Activated T-helper 2 cell treated with anti-CD3 and anti-CD28 coated beads, Interferon-gamma antibody, Interleukin-2, Interleukin-4, amounts not matched to agents 10 μg/mL and 5 μg/mL and 100 μg/mL, durations not matched to agents 14 hours and 24 hours and 36 hours (primary cell): ENCODE measurements around the gene KLHL40. TPM values are rescaled to one million over a fixed set of nuclear protein-coding genes. Genes with fewer than 3 reads are reported as not detected.

Experiments
- DNase-seq: peaks from one replicate; pipeline ENCODE4 v3.0.0; 2021; ENCODE audit warnings: low spot score
- H3K27ac Mint-ChIP-seq: one replicate; pipeline ENCODE4 v1.8.0; 2021; ENCODE audit warnings: mixed read lengths
- H3K27me3 Mint-ChIP-seq: one replicate; pipeline ENCODE4 v1.8.0; 2021; ENCODE audit warnings: low read depth, mixed read lengths
- H3K36me3 Mint-ChIP-seq: one replicate; pipeline ENCODE4 v1.8.0; 2021; ENCODE audit warnings: low read depth, mixed read lengths
- H3K4me1 Mint-ChIP-seq: one replicate; pipeline ENCODE4 v1.8.0; 2021; ENCODE audit warnings: low read depth, mixed read lengths
- H3K4me3 Mint-ChIP-seq: one replicate; pipeline ENCODE4 v1.8.0; 2021; ENCODE audit warnings: low read depth, mild to moderate bottlenecking, moderate library complexity, mixed read lengths
- H3K9me3 Mint-ChIP-seq: one replicate; pipeline ENCODE4 v1.8.0; 2021; ENCODE audit warnings: mixed read lengths
- intact Hi-C: fragments of 100-400 bp; cut with micrococcal nuclease; formaldehyde crosslinking; loops from one replicate; pipeline ENCODE4 v1.15.1; 2023
- total RNA-seq: library from RNA; stranded (reverse); gene quantifications from 2 replicates; pipeline ENCODE4 v1.2.3, GENCODE V29; 2022

The KLHL40 gene
- not detected in 2 replicates for total RNA-seq

DNA sequence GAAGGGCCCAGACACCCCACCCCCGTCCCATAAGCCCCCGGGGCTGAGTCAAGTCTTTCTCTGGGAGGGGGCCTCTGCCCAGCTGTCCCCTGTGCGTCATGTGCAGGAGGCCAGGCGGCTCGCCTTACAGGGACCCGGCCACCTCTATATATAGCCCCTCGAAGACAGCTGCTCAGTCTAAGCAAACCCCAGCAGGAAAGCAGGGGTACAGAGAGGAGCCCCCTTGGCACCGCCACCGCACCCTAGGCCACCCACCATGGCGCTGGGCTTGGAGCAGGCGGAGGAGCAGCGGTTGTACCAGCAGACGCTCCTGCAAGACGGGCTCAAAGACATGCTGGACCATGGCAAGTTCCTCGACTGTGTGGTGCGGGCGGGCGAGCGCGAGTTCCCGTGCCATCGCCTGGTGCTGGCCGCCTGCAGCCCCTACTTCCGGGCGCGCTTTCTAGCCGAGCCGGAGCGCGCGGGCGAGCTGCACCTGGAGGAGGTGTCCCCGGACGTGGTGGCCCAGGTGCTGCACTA lies at the start of gene KLHL40:
KLHL40 (plus strand) TSS at position 175 of the 519 bp plus-strand sequence; CDS start at position 257, 82 bp downstream.
- Mint-ChIP-seq H3K9me3 (no peaks in the 10 kb centered on the region), H3K4me3 (no peak within 1 kb of the TSS), H3K36me3 (no peaks in the 10 kb centered on the region), H3K27ac (no peak within 1 kb of the TSS), H3K27me3 (peaks cover 17% of the 10 kb centered on the region), H3K4me1 (peaks cover 9% of the 10 kb centered on the region)
- intact Hi-C loops: loop anchor here (2.0 kb wide), 1 partner anchor 47 kb away; no protein-coding TSS in a partner anchor
- DNase-seq: no peak

DNA sequence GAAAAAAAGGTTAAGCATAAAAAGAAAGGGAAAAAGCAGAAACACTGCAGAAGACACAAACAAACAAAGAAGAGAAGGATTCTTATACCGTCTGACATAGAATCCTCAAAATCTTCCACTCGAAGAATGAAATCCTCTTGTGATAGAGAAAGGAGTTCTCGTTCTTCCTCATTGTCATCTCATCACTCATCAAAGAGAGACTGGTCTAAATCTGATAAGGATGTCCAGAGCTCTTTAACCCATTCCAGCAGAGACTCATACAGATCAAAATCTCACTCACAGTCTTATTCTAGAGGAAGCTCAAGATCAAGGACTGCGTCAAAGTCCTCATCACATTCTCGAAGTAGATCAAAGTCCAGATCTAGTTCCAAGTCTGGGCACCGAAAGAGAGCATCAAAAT lies 48.3 kb upstream of the KLHL40 start:
- no peak for DNase-seq
- no peak overlapping the region for H3K4me3 Mint-ChIP-seq
- no peaks in the 10 kb centered on the region for H3K27me3 Mint-ChIP-seq
- H3K27ac Mint-ChIP-seq: no peak overlapping the region
- intact Hi-C loops: loop anchor here (5.0 kb wide), 1 partner anchor 135 kb away; the partner anchor contains the start of gene VIPR1
- no peaks in the 10 kb centered on the region for H3K9me3 Mint-ChIP-seq
- H3K4me1 Mint-ChIP-seq: peaks cover 16% of the 10 kb centered on the region
- peaks cover 42% of the 10 kb centered on the region for H3K36me3 Mint-ChIP-seq

- Mint-ChIP-seq H3K9me3 (no peaks in the 10 kb centered on the region), H3K27ac (no peak overlapping the region), H3K27me3 (no peaks in the 10 kb centered on the region), H3K36me3 (peaks cover 47% of the 10 kb centered on the region), H3K4me1 (peaks cover 14% of the 10 kb centered on the region), H3K4me3 (no peak overlapping the region)
- intact Hi-C loops: loop anchor here (1.0 to 5.0 kb wide), 6 partner anchors 38 to 243 kb away; partner anchors contain the start of genes CCDC13, KLHL40, NKTR and VIPR1
- DNase-seq: peak; percentile 50
Observed at GRCh38 chr3:42638339-42638842, 46.9 kb upstream of the KLHL40 start.

DNA sequence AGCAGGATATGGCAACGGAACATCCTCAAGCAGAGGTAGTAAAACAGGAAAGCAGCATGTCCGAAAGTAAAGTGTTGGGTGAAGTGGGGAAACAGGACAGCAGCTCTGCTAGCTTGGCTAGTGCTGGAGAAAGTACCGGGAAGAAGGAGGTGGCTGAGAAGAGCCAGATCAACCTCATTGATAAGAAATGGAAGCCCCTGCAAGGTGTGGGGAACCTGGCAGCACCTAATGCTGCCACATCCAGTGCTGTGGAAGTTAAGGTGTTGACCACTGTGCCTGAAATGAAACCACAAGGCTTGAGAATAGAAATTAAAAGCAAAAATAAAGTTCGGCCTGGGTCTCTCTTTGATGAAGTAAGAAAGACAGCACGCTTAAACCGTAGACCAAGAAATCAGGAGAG lies 46.1 kb upstream of the KLHL40 start:
- DNase-seq: no peak
- H3K36me3 Mint-ChIP-seq: peaks cover 45% of the 10 kb centered on the region
- no peaks in the 10 kb centered on the region for H3K27me3 Mint-ChIP-seq
- peaks cover 10% of the 10 kb centered on the region for H3K4me1 Mint-ChIP-seq
- intact Hi-C loops: loop anchor here (2.0 to 5.0 kb wide), 3 partner anchors 46 to 137 kb away; partner anchors contain the start of genes CCDC13, KLHL40 and VIPR1
- H3K9me3 Mint-ChIP-seq: no peaks in the 10 kb centered on the region
- H3K27ac Mint-ChIP-seq: no peak overlapping the region
- H3K4me3 Mint-ChIP-seq: no peak overlapping the region

DNA sequence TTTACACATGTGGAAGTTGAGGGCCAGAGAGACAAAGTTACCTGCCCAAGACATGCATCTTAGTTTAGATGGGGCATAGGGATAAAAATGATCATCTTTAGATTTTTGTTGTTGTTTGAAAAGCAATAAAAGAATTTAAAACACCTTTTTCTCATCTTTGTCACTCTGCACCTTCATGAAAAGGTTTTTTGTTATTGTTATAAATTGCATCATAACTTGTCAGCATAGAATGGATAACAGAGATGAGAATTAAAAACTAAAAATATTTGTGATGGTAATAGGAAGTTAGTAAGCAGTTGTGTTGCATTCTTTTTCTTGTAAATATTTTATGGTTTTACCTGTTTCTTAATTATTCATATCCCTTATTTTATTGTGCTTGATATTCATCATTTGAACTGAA lies 45.2 kb upstream of the KLHL40 start:
- peaks cover 7% of the 10 kb centered on the region for H3K4me1 Mint-ChIP-seq
- no peak for DNase-seq
- H3K36me3 Mint-ChIP-seq: peaks cover 44% of the 10 kb centered on the region
- H3K27ac Mint-ChIP-seq: no peak overlapping the region
- no peak overlapping the region for H3K4me3 Mint-ChIP-seq
- H3K9me3 Mint-ChIP-seq: no peaks in the 10 kb centered on the region
- no peaks in the 10 kb centered on the region for H3K27me3 Mint-ChIP-seq
- intact Hi-C loops: no loop called here

DNA sequence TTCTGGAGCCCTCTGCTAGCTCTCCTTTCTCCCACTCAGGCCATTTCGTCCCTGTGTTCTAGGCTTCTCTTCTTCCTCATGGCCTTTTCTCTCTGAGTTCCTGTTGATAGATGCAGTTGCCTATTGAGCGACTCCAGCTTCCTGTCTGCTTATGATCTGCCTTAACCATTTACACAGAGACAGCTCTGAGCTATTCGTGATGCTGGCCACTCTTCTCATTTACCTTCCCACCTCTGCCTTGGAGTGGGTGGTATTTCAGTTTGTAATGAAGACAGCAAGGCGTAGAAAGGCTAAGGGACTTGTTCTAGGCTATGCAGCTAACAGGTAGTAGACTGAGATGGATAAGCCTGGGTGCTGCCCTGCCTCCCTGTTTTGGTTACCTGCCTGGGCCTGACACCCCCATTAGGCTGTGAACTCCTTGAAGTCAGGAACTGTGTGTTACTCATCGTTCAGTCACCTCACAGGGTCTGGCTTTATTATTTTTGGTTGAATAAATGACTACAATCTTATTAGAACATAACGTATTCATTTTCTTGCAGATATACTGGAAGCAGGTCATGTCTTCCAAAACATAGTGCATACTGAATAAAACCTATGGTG lies 44.5 kb upstream of the KLHL40 start:
- Mint-ChIP-seq H3K27me3 (no peaks in the 10 kb centered on the region), H3K9me3 (no peaks in the 10 kb centered on the region), H3K36me3 (peaks cover 44% of the 10 kb centered on the region), H3K4me1 (peaks cover 6% of the 10 kb centered on the region), H3K27ac (peak overlapping the region; percentile 46), H3K4me3 (peak overlapping the region; percentile 50)
- DNase-seq: no peak
- intact Hi-C loops: no loop called here

GRCh38 chr3:42647821-42648459 lies 37.4 kb upstream of the KLHL40 start:
- no peak overlapping the region for H3K4me3 Mint-ChIP-seq
- H3K4me1 Mint-ChIP-seq: peaks cover 4% of the 10 kb centered on the region
- H3K9me3 Mint-ChIP-seq: no peaks in the 10 kb centered on the region
- intact Hi-C loops: no loop called here
- no peak overlapping the region for H3K27ac Mint-ChIP-seq
- H3K27me3 Mint-ChIP-seq: no peaks in the 10 kb centered on the region
- H3K36me3 Mint-ChIP-seq: peaks cover 45% of the 10 kb centered on the region
- no peak for DNase-seq

DNA sequence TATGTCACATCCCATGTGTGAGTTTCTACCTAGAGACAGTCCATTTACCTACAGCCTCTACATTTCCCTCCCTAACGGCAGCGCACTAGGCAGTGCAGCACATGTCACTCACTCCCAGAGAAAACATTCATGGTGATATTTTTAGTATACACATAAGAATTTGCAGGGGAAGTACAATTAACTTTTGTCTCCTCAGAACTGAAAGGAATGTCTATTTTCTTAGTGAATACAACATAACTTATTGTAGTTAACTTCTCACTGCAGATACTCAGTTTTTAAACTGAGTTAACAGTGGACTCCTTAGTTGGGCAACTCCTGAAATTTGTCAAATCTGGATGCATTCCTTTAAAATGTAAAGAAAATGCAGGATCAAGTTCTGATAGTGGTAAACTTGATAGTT lies 36.3 kb upstream of the KLHL40 start:
- no peak for DNase-seq
- no peak overlapping the region for H3K27ac Mint-ChIP-seq
- intact Hi-C loops: no loop called here
- H3K27me3 Mint-ChIP-seq: peaks cover 4% of the 10 kb centered on the region
- no peak overlapping the region for H3K4me3 Mint-ChIP-seq
- H3K4me1 Mint-ChIP-seq: peaks cover 9% of the 10 kb centered on the region
- peaks cover 34% of the 10 kb centered on the region for H3K36me3 Mint-ChIP-seq
- H3K9me3 Mint-ChIP-seq: no peaks in the 10 kb centered on the region

DNA sequence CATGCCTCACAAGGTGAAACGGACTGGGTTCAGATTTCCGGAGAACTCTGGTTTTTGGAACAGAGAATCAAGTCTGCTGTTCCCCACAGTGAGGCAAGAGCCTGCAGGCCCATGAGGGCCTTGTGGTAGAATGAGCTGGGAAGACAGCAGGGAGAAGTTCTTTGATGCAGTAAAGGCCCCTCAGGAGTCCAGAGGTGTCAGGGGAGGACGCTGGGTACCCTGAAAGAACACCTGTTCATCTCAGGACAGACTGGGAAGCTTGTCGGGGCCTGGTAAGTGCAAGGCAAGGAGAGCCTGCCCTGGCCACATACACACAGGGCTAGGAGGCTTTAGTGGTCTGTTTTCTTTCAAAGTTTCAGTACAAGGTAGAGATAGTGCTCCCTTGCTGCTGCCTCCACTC lies 35.6 kb upstream of the KLHL40 start:
- H3K9me3 Mint-ChIP-seq: no peaks in the 10 kb centered on the region
- no peak overlapping the region for H3K4me3 Mint-ChIP-seq
- peaks cover 9% of the 10 kb centered on the region for H3K4me1 Mint-ChIP-seq
- H3K27me3 Mint-ChIP-seq: peaks cover 4% of the 10 kb centered on the region
- H3K36me3 Mint-ChIP-seq: peaks cover 29% of the 10 kb centered on the region
- no peak overlapping the region for H3K27ac Mint-ChIP-seq
- no peak for DNase-seq
- intact Hi-C loops: no loop called here

DNA sequence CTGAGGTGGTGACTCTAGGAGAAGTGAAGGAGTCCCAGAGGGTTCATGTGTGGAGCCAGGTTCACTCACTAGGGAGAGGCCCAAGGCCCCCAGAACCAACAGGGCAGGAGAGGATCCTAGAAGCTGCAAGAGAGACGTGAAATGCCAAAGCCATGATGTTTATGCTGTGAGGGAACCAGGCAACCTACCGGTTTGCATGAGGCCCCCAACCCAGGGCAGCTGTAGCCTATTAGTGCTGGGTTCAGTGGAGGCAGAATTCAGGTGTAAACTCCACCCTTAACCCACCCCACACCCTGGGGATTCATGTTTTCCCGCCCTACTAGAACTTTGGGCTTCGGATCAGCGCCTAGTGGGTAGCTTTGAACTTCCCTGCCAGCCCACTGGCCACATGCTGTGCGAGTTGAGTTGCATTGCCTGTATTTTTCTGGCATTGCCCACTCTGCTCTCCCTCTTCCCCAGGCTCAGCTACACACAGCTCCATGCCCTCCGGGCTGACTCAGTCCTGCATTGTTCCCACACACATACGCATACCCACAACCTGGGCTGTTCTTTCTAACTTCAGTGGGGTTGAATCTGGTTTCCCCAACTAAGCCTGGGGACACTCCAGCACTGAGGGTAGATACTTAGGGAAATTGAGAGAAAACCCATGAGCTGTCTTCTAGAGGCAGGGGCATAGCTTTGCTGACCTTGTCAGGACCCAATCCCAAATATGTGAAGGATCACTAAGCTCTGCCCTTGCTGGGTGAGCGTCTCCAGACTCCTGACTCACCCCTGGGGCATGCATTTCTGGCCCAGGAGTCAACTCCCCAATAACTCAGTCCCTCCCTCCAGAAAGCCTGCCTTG lies 33.9 kb upstream of the KLHL40 start:
- DNase-seq: no peak
- Mint-ChIP-seq H3K27me3 (peaks cover 9% of the 10 kb centered on the region), H3K4me3 (no peak overlapping the region), H3K9me3 (no peaks in the 10 kb centered on the region), H3K4me1 (peaks cover 9% of the 10 kb centered on the region), H3K36me3 (peaks cover 20% of the 10 kb centered on the region), H3K27ac (no peak overlapping the region)
- intact Hi-C loops: no loop called here

DNA sequence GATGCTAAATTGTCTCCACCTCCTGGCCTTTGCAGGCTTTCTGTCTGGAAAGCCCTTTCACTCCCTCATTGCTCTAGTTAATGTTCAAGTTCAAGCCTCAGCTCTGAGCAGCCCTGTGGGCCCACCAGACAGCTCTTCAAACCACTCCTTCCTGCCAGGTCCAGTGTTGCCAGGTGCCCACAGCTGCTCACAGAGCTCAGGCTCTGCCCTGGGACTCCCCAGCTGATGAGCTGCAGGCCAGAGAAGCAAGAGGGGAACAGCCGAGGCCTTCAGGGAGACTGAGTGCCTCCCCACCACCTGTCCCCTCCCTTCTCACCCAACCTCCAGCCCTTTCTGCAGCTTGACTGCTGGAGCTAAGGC lies 33.1 kb upstream of the KLHL40 start:
- H3K4me3 Mint-ChIP-seq: no peak overlapping the region
- peaks cover 9% of the 10 kb centered on the region for H3K4me1 Mint-ChIP-seq
- H3K9me3 Mint-ChIP-seq: no peaks in the 10 kb centered on the region
- DNase-seq: no peak
- peaks cover 14% of the 10 kb centered on the region for H3K36me3 Mint-ChIP-seq
- H3K27ac Mint-ChIP-seq: no peak overlapping the region
- intact Hi-C loops: no loop called here
- H3K27me3 Mint-ChIP-seq: peaks cover 9% of the 10 kb centered on the region

- no peak for DNase-seq
- H3K4me3 Mint-ChIP-seq: peak overlapping the region; percentile 45
Observed at GRCh38 chr3:42652611-42653302, 32.6 kb upstream of the KLHL40 start.

More at GRCh38 chr3:42652611-42653302, 32.6 kb upstream of the KLHL40 start:
- H3K27ac Mint-ChIP-seq: no peak overlapping the region
- intact Hi-C loops: no loop called here
- H3K9me3 Mint-ChIP-seq: no peaks in the 10 kb centered on the region
- peaks cover 11% of the 10 kb centered on the region for H3K36me3 Mint-ChIP-seq
- peaks cover 9% of the 10 kb centered on the region for H3K4me1 Mint-ChIP-seq
- peaks cover 9% of the 10 kb centered on the region for H3K27me3 Mint-ChIP-seq
